ENCODE data around the gene ZRANB3.
"Not testable (repeated sequence)": the region's sequence is repeated elsewhere in the genome, so short reads cannot be mapped to it uniquely, and the experiment has no call there.

ZRANB3 gene

DNA sequence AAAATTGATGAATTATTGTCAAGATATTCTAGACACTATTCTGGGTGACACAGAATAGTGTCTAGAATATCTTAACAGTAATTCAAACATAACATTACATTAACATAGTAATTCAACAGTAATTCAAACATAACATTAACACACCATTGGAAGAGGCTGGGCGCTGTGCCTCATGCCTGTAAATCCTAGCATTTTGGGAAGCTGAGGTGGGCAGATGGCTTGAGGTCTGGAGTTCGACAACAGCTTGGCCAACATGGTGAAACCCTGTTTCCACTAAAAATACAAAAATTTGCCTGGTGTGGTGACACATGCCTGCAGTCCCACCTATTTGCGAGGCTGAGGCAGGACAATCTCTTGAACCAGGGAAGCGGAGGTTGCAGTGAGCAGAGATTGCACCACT is 195.8 kb downstream of the ZRANB3 start:
- no peak for DNase-seq (ENCODE audit: low read depth in 1 of 2, low spot score in 1 of 2)

DNA sequence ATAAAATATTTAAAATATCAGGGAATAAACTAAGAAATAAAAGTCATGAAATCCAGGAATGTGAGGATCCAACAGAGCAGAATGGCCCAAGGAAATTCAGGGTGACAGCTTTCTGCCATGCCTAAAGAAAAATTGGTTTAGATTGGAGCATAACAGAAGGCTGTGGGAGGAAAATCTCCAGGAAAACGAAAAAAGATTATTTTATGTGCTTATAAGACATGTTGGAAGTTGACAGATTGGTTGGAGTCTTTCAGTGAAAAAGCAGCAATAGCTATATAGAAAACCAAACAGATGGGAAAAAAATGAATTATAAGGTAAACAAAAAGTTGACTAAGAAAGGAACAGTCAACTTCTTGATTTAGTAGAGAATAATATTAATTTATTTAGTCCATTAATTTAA is 203.9 kb downstream of the ZRANB3 start:
- DNase-seq (ENCODE audit: low read depth in 1 of 2, low spot score in 1 of 2), result no peak

DNA sequence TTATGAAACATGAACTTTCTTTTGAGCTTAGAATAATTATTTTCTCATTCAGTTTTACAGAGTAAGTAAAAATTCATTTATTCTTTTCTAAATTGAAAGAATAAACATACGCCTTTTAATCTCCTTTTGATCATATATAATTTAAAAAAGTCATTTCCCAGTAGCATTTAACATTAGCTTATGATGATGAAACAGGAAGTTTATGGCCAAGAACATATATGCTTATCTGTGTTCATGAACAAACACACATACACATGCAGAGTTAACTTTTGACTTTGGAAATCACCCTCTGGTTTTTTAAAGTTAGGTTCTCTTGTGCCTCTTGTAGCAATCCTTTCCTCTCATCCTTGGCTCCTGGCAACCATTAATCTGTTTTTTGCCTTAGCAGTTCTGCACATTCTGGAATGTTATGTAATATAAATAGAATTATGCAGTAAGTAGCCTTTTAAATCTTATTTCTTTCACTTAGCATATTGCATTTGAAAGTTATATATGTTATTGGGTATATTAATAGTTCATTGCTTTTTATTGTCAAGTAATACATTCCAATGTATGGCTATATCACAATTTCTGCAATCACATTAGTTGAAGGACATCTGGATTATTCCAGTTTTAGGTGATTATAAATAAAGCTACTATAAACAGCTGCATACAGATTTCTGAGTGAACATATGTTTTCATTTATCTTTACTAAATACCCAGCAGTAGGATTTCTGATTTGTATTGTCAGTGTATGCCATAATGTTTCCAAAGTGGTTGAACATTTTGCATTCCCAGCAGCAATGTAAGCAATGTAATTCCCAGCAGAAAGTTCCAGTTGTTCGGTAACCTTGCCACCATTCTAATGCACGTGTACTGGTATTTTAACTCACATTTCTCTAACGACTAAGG is 210.3 kb downstream of the ZRANB3 start:
- DNase-seq (ENCODE audit: low read depth in 1 of 2, low spot score in 1 of 2), result no peak

DNA sequence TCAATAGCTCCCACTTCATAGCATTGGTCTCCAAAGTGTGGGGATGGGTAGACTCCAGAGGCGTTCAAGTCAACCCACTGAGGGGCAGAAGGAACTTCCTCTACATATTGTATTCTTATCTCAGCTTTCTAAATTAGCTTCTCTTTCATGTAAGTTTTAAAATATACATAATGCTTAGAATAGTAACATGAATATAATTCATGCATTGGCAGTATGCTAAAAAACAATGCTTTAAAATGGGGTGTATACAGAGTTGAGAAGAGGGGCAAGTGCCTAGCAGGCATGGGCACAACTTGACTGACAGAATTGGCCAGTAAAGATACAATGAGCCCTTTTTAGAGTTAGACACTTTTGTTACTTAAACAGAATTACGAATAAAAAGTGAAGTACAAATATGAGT is 212.2 kb downstream of the ZRANB3 start:
- no peak for DNase-seq (ENCODE audit: low read depth in 1 of 2, low spot score in 1 of 2)

DNA sequence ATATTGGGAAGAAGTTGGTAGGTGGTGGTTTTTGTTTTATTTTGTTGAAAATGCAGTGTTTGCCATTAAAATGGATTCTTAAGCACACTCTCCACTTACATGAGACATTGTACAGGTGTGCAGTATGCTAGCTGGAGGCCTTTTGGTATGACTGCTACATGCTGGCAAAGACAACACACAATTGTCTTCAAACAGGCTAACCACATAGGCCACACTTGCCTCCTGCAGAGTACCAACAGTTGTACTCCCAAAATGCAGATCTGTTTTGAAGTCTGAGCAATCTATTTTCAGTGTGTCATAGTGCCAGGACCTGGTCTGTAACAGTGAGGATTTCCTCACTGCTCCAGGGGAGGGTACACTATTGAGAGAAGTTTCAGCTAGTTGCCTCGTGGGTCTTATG is 213.6 kb downstream of the ZRANB3 start:
- no peak for DNase-seq (ENCODE audit: low read depth in 1 of 2, low spot score in 1 of 2)

DNA sequence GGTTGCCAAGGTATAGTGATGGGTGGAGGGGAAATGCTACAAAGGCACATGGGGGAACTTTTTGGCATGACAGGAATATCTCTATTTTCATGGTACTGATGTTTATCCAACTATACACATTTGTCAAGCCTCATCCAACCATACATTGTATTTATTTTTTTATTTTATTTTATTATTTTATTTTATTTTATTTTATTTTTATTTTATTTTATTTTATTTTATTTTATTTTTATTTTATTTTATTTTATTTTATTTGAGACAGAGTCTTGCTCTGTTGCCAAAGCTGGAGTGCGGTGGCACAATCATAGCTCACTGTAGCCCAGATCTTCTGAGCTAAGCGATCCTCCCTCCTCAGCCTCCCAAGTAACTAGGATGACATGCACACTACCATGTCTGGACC is 219.1 kb downstream of the ZRANB3 start:
- no peak for DNase-seq (ENCODE audit: low read depth in 1 of 2, low spot score in 1 of 2)

DNA sequence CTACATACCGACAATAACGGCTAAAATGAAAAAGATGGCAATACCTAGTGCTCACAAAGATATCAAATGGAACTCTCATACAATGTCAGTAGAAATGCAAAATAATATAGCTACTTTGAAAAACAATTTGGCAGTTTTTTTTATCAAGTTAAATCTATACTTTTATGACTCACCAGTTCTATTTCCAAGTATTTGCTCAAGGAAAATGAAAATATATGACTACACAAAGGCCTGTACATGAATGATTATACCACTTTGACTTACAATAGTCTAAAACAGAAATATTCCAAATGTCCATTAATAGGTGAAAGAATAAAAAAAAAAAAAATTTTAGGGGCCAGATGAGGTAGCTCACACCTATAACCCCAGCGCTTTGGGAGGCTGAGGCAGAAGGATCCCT is 219.8 kb downstream of the ZRANB3 start:
- DNase-seq (ENCODE audit: low read depth in 1 of 2, low spot score in 1 of 2), result no peak

DNA sequence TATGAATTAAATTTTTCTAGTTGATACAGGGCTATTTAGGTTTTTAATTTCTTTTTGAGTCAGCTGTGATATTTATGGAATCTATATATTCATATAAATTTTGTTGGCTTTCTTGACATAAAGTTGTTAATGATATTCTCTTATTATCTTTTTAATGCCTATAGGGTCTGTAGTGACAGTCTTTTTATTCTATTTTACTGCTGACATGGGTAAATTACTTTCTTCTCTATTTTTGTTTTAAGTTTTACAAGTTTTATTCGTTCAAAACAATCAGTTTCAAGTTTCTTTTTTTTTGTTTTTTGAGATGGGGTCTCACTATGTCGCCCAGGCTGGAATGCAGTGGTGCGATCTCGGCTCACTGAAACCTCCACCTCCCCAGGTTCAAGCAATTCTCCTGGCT is 226.3 kb downstream of the ZRANB3 start:
- DNase-seq (ENCODE audit: low read depth in 1 of 2, low spot score in 1 of 2), result no peak

DNA sequence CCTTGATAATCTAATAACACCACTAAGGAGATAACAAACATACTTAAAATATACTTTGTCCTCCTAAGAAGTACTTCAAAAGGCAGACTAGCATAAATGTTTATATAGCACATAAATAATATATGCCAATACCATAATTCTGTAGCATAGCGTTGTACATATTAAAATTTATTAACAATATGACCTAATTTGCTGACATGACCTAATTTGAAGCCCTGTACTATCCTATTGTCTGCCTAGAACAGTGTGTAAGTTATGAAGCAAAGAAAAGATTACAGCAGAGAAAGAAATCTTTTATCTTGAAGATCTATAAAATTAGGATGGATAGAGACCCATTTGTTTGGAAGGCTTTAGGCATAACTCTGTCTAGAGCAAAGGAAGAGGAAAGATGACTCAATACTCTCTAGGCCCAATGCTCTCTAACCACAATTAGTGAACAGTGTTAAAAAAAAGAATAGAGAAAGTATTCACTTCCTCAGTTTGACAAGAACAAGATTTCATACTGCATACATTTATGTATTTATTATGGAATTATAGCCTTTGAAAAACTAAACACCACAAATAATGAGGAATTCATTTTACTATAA is 231.3 kb downstream of the ZRANB3 start:
- no peak for DNase-seq (ENCODE audit: low read depth in 1 of 2, low spot score in 1 of 2)

DNA sequence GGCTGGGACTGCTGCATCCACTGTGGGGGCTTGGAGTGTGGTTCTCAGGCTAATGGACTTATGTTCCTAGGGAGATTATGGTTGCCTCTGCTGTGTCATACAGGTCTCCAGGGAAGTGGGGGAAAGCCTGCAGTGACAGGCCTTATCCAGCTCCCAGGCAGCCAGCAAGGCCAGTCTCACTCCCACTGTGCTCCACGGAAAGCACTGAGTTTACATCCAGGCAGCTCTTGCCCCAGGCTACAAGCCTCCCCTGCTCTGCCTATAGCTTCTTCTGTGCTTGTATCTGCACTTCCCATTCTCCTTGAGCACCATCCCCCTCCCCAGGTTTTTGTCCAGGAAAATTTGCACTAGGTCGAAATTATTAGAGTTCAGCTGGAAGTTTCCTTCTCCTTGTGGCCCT is 231.9 kb downstream of the ZRANB3 start:
- DNase-seq (ENCODE audit: low read depth in 1 of 2, low spot score in 1 of 2), result no peak

DNA sequence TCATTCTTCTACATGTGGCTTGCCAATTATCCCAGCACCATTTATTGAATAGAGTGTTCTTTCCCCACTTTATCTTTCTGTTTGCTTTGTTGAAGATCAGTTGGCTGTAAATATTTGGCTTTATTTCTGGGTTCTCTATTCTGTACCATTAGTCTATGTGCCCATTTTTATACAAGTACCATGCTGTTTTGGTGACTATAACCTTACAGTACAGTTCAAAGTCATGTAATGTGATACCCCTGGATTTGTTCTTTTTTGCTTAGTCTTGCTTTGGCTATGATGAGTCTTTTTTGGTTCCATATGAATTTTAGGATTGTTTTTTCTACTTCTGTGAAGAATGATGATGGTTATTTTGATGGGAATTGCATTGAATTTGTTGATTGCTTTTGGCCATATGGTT is 243.9 kb downstream of the ZRANB3 start:
- not testable (repeated sequence) for DNase-seq (ENCODE audit: low read depth in 1 of 2, low spot score in 1 of 2)

DNA sequence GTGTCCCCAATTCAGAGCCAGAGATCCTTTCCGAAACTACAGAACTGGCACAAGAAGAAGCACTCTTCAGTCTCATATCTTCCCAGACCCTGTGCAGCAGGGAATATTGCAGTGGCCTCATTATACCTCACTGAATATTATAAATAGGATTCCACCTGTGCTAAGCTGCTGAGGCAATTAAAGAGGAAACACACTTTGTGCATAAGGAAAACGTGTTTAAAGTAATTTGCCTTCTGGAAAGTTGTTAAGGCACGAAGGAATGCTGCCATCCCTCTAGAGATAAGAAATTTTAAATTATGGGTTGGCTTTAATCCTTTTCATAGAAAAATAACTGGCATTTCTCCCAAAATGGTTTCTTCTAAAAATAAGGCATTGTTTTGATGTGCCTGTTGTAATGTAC is 245.6 kb downstream of the ZRANB3 start:
- DNase-seq (ENCODE audit: low read depth in 1 of 2, low spot score in 1 of 2), result no peak

DNA sequence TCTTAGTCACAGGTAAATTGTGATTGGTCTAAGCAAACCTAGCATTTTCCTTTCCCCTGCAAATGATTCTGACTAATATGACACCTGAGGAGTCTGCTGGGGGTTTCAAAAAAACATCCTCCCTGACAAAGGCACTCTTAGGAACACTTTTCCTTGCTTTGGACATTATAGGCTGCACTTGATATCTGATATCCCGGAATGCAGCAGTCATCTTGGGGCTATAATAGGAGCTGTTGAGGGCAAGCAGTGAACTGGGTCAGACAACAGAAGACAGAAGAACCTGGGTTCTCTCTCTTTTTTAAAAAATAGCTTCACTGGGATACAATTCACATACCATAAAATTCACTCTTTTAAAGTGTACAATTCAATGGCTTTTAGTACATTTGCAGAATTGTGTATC is 249.6 kb downstream of the ZRANB3 start:
- no peak for DNase-seq (ENCODE audit: low read depth in 1 of 2, low spot score in 1 of 2)

DNA sequence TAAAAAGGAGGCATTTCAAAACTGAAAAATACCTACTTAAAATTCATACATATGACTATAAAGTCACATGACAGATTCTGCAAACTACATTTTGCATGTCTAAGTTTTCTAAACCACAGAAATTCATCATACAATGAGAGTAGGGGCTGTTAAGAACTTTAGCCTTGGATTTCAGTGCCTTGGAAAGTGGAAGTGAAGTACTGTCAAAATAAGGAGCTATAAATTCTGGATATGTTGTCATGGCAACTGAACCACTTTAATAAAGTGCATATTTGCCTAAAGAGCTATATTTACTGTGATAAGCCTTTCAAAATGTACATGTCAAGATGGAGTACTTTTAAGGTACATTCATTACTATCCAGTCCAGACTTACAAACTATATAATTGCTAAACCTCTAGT is 251.8 kb downstream of the ZRANB3 start:
- DNase-seq (ENCODE audit: low read depth in 1 of 2, low spot score in 1 of 2), result no peak

DNA sequence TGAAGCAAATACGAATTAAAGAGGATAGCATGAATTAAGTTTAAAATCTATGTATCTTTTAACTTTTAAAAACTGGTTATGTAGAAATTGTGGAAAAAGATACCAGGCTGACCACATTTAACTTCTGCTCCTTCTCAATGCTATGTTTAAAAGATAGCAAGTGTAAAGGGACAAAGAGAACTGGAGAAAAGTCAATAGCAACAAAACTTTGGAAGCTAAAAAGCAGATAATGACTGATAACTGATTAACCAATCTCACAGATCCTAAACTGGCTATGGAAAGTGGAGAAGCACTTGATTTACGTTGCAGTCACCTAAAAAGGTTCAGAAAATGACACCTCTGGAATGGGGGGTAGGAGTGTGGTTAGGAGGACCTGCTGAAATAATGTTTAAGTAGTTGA is 254.5 kb downstream of the ZRANB3 start:
- DNase-seq (ENCODE audit: low read depth in 1 of 2, low spot score in 1 of 2), result no peak

DNA sequence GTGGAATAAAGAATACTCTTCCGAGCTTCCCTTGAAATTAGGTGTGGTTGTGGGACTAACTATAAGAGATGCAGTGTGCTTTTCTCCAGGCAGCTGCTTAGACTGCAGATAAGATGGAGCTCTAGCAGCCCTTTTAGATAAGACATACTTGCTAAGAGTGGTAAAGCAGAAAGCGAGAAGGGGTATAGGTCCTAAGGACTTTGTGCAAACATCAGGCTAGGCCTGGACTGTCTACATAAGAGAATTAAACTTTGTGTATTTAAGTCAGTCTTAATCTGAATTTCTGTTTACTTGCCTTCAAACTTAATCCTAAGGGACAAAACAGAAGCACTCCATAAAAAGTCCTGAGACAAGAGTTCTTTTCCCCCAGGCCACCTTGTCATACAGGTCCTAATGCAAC is 260.0 kb downstream of the ZRANB3 start:
- no peak for DNase-seq (ENCODE audit: low read depth in 1 of 2, low spot score in 1 of 2)

DNA sequence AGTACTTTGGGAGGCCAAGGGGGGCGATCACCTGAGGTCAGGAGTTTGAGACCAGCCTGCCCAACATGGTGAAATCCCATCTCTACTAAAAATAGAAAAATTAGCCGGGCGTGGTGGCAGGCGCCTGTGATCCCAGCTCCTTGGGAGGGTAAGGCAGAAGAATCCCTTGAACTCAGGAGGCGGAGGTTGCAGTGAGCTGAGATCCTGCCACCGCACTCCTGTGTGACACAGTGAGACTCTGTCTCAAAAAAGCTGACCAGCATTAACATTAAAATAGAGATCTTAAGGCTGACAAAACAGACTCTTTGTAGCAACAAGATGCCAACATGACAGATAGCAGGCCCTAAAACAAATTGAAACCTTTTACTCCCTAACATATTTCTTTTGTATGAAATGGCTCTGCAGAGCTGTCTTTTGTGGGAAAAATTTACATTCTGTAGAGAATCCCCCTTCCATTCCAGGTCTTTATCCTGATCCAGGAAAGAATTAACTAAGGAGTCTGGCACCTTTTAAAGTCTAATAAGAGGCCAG is 265.0 kb downstream of the ZRANB3 start:
- DNase-seq (ENCODE audit: low read depth in 1 of 2, low spot score in 1 of 2), result no peak

DNA sequence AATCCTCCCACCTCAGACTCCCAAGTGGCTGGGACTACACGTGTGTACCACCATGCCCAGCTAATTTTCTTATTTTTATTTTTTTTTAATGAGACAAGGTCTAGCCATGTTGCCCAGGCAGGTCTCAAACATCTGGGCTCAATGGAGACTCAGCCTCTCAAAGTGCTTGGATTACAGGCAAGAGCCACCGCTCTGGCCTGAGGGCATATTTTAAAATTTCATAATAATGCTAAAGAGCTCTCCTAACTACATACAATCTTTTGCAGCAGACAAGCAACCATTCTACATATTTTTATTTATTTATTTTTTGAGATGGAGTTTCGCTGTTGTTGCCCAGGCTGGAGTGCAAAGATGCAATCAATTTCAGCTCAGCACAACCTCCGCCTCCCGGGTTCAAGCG is 271.9 kb downstream of the ZRANB3 start:
- DNase-seq (ENCODE audit: low read depth in 1 of 2, low spot score in 1 of 2), result no peak

DNA sequence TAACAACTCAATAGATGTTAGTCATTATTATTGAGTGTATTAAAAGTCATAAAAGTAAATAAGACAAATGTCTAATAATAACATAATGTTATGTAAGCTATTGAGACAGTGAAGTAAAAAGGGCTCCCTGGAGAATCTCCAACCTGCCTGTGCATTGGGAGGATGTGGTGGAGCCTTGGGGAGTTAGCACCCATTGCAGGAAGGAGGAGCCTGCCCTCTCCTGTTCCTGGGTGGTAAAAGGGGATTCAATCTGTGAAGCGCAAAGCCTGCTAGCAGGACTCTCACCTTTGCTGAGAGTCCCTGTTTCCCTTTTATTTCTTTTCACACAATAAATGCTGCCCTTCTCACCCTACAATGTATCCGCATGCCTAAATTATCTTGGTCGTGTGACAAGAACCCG is 272.8 kb downstream of the ZRANB3 start:
- DNase-seq (ENCODE audit: low read depth in 1 of 2, low spot score in 1 of 2), result no peak

DNA sequence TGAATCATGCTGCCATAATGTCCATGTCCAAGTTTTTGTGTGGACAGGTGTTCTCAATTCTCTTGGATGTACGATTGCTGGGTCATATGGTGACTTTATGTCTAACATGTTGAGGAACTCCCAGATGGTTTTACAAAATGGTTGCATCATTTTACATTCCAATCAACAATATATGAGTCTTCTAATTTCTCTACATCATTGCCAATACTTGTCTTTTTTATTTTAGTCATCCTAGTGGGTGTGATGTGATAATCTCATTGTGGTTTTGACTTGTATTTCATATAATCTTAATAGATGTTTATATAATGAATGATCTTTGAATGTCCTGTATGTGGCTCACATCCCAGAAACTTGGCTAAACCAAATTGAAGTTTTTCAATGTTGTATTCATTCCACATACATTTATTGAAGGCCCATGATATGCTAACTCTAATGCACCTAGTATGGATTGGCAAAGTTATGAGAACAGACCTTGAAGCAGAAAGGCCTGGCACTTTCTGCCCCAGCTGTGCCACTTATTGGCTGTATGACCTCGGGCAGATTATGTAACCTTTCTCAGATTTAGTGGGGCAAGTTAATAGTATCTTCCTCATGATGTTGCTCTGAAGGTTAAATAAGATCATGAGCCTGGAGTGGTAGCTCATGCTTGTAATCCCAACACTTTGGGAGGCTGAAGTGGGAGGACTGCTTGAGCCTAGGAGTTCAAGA is 273.5 kb downstream of the ZRANB3 start:
- DNase-seq (ENCODE audit: low read depth in 1 of 2, low spot score in 1 of 2), result no peak

DNA sequence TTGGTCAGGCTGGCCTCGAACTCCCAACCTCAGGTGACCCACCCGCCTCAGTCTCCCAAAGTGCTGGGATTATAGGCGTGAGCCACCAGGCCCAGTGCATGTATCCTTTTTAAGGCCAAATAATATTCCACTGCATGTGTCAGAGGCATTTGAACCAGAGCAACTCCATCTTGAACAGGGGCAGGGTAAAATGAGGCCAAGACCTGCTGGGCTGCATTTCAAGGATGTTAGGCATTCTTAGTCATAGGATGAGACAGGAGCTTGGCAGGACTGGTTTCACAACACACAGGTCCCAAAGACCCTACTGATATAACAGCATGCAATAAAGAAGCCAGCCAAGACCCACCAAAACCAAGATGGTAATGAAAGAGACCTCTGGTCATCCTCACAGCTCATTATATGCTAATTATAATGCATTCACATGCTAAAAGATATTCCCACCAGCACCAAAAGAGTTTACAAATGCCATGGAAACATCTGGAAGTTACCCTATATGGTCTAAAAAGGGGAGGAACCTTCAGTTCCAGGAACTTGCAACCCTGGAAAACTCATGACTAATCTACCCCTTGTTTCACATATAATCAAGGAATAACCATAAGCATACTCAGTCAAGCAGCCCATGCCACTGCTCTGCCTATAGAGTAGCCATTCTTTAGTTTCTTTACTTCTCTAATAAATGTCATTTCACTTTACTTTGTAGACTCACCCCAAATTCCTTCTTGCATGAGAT is 274.3 kb downstream of the ZRANB3 start:
- DNase-seq (ENCODE audit: low read depth in 1 of 2, low spot score in 1 of 2), result no peak
